Measurements from ENCODE around the gene TACC3.

DNA sequence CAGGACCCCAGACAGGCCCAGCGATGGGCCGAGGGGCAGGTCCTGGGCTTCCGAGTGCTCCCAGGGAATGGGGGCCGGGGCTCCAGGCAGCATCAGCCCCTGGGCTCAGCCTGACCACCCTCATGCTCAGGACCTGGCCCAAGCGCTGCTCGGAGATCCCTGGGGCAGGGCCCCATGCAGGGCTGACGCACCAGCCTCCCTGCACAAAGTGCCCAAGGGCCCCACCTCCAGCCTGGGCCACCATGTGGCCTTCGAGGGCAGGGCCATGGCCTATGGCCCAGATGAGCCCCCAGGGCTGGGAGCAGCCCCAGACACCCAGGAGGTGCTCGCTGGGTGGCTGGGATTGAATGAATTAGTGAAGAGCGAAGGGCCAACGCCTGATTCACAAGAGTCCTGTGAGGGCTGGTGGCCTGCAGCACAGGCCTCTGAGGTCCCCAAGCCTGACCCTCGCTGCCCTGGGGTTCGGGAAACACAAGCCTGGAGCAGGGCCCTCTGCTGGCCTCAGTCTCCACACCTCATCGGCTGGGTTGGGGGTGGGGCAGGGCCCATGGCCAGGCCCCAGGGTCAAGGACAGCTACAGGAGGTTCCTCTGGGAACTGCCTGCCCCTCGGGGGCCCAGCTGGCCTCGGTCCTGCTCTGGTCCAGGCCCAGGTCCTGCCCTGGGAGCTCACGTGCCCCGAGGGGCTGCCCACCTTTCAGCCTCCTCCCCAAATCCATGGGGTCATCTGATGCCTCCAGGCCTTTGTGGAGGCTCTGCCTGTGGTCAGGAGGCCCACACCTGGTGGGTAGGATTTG lies 58.5 kb downstream of the TACC3 start:
- TF ChIP-seq, protein P1, sequence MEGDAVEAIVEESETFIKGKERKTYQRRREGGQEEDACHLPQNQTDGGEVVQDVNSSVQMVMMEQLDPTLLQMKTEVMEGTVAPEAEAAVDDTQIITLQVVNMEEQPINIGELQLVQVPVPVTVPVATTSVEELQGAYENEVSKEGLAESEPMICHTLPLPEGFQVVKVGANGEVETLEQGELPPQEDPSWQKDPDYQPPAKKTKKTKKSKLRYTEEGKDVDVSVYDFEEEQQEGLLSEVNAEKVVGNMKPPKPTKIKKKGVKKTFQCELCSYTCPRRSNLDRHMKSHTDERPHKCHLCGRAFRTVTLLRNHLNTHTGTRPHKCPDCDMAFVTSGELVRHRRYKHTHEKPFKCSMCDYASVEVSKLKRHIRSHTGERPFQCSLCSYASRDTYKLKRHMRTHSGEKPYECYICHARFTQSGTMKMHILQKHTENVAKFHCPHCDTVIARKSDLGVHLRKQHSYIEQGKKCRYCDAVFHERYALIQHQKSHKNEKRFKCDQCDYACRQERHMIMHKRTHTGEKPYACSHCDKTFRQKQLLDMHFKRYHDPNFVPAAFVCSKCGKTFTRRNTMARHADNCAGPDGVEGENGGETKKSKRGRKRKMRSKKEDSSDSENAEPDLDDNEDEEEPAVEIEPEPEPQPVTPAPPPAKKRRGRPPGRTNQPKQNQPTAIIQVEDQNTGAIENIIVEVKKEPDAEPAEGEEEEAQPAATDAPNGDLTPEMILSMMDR (IDR thresholded peaks at IDR 0.05; ENCODE audit: insufficient read depth, low read depth, low read length) = no peak
- no peak for TF ChIP-seq EZH2 (IDR thresholded peaks at IDR 0.05; ENCODE audit: insufficient read depth, low read length)

Measured in astrocyte (in vitro differentiated cells and primary cell).